ENCODE measurements around the gene TJP3.

Gene TJP3

GRCh38 chr19:3712663-3713611 lies 4.8 kb downstream of the TJP3 start:
- H3K27me3 ChIP-seq (ENCODE audit: insufficient read depth, low read length) = peaks cover 5% of the 10 kb centered on the region; the same call in 1 of the 2 replicates
- no peaks in the 10 kb centered on the region for H3K36me3 ChIP-seq (ENCODE audit: insufficient read depth, low read depth, low read length)
- H3K4me3 ChIP-seq (ENCODE audit: low read length) = no peak overlapping the region
- H3K4me1 ChIP-seq (ENCODE audit: insufficient read depth, low read length) = no peaks in the 10 kb centered on the region
- no peak overlapping the region for H3K27ac ChIP-seq (ENCODE audit: low read length)
- H3K9ac ChIP-seq (ENCODE audit: low read depth, low read length) = no peak overlapping the region
- H3K9me3 ChIP-seq (ENCODE audit: insufficient read depth, low read depth, low read length) = no peaks in the 10 kb centered on the region

GRCh38 chr19:3716147-3716668 lies 8.0 kb downstream of the TJP3 start:
- Histone ChIP-seq H3K36me3 (ENCODE audit: insufficient read depth, low read depth, low read length) (no peaks in the 10 kb centered on the region), H3K9ac (ENCODE audit: low read depth, low read length) (no peak overlapping the region), H3K4me3 (ENCODE audit: low read length) (no peak overlapping the region), H3K27me3 (ENCODE audit: insufficient read depth, low read length) (no peaks in the 10 kb centered on the region; the same call in 1 of the 2 replicates), H3K4me1 (ENCODE audit: insufficient read depth, low read length) (no peaks in the 10 kb centered on the region), H3K27ac (ENCODE audit: low read length) (no peak overlapping the region), H3K9me3 (ENCODE audit: insufficient read depth, low read depth, low read length) (no peaks in the 10 kb centered on the region)

DNA sequence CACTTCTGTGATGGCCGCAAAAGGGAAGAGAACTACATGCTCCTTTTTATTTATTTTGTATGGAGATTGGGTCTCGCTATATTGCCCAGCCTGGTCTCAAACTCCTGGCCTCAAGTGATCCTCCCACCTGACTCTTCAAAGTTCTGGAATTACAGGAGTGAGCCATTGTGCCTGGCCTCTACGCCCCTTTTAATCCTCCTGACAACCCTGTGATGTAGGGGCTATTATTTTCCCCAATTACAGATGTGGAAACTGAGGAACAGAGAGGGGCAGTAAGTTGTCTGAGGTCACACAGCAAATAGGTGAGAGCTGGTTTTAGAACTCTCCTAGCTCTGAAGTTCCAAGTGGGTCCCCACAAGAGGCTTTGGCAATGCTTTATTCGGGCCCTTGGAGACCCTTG lies 11.7 kb downstream of the TJP3 start:
- Histone ChIP-seq H3K36me3 (ENCODE audit: insufficient read depth, low read depth, low read length) (no peaks in the 10 kb centered on the region), H3K27me3 (ENCODE audit: insufficient read depth, low read length) (peaks cover 8% of the 10 kb centered on the region), H3K9me3 (ENCODE audit: insufficient read depth, low read depth, low read length) (no peaks in the 10 kb centered on the region), H3K4me1 (ENCODE audit: insufficient read depth, low read length) (no peaks in the 10 kb centered on the region; the same call in 1 of the 2 replicates), H3K9ac (ENCODE audit: low read depth, low read length) (no peak overlapping the region), H3K27ac (ENCODE audit: low read length) (no peak overlapping the region), H3K4me3 (ENCODE audit: low read length) (no peak overlapping the region)

DNA sequence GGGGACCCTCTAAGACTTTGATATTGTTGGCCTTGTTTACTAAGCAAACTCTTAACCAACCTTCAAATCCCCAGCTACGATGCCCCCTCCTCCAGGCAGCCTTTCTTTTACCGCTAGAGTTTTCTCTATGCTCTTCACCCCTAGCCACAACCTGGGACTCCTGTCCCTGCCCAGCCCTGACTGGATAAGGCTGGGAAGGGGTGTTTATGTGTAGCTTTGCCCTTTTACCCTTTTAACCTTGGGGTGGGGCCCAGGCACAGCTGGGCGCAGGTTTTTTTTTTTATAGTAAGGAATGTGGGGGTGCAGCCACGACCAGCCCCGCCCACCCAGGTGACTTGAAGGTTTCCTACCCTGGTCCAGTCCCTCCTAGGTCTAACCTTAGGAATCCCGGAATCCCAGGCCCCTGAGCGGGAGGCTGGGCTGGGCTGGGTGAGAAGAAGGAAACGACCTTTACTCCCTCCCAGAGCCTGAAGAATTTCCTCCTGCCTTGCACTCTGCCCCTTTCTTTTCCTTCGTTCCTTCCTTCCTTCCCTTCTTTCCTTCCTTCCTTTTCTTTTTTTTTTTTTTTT lies 12.2 kb downstream of the TJP3 start:
- Histone ChIP-seq H3K27me3 (ENCODE audit: insufficient read depth, low read length) (peaks cover 8% of the 10 kb centered on the region), H3K4me3 (ENCODE audit: low read length) (no peak overlapping the region), H3K36me3 (ENCODE audit: insufficient read depth, low read depth, low read length) (no peaks in the 10 kb centered on the region), H3K27ac (ENCODE audit: low read length) (no peak overlapping the region), H3K4me1 (ENCODE audit: insufficient read depth, low read length) (no peaks in the 10 kb centered on the region; the same call in 1 of the 2 replicates), H3K9me3 (ENCODE audit: insufficient read depth, low read depth, low read length) (no peaks in the 10 kb centered on the region), H3K9ac (ENCODE audit: low read depth, low read length) (no peak overlapping the region)

DNA sequence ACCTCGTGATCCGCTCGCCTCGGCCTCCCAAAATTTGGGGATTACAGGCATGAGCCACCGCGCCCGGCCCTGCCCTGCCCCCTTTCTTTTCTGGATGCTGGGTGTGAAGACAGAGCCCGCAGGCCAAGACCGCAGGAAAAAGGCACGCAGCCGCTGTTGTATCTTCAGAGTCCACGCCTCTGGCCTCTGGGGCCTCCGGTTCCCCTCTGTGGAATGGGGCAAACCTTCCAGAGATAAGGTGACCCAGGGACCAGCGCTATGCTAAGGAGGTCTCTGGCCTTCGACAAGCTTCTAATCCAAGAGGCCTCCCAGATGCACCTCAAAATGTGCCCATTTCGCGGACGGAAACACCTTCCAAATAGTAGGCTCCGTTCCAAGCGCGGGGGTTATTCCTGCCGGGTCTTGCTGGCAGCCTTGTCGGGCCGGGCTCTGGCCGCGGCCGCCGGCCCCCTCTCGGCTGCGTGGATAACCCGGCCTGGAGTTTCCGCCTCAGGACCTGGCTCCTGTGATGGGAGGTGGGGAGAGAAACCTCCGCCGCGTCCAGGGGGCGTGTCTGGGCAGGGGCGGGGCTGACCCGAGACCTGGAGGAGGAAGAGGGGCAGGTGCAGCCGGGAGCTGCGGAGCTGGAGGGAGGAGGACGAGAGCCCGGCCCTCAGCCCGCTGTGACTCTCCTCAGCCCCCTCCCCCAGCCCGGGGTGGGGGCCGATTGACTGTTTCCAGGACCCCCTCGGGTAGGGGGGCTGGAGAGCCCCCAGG lies 13.1 kb downstream of the TJP3 start:
- H3K4me3 ChIP-seq (ENCODE audit: low read length) = peak overlapping the region; percentile 78
- peaks cover 8% of the 10 kb centered on the region for H3K27me3 ChIP-seq (ENCODE audit: insufficient read depth, low read length)

GRCh38 chr19:3721887-3722442 lies 13.8 kb downstream of the TJP3 start:
- H3K27ac ChIP-seq (ENCODE audit: low read length) = no peak overlapping the region
- H3K9ac ChIP-seq (ENCODE audit: low read depth, low read length) = no peak overlapping the region; the same call in 1 of the 2 replicates
- H3K27me3 ChIP-seq (ENCODE audit: insufficient read depth, low read length) = peaks cover 8% of the 10 kb centered on the region
- peak overlapping the region; percentile 78 for H3K4me3 ChIP-seq (ENCODE audit: low read length)
- H3K4me1 ChIP-seq (ENCODE audit: insufficient read depth, low read length) = no peaks in the 10 kb centered on the region; the same call in 1 of the 2 replicates
- H3K36me3 ChIP-seq (ENCODE audit: insufficient read depth, low read depth, low read length) = no peaks in the 10 kb centered on the region
- H3K9me3 ChIP-seq (ENCODE audit: insufficient read depth, low read depth, low read length) = no peaks in the 10 kb centered on the region

More for the DNA sequence above, 13.1 kb downstream of the TJP3 start:
- no peaks in the 10 kb centered on the region for H3K36me3 ChIP-seq (ENCODE audit: insufficient read depth, low read depth, low read length)
- no peaks in the 10 kb centered on the region for H3K9me3 ChIP-seq (ENCODE audit: insufficient read depth, low read depth, low read length)
- H3K27ac ChIP-seq (ENCODE audit: low read length) = no peak overlapping the region
- no peak overlapping the region; the same call in 1 of the 2 replicates for H3K9ac ChIP-seq (ENCODE audit: low read depth, low read length)
- no peaks in the 10 kb centered on the region; the same call in 1 of the 2 replicates for H3K4me1 ChIP-seq (ENCODE audit: insufficient read depth, low read length)

DNA sequence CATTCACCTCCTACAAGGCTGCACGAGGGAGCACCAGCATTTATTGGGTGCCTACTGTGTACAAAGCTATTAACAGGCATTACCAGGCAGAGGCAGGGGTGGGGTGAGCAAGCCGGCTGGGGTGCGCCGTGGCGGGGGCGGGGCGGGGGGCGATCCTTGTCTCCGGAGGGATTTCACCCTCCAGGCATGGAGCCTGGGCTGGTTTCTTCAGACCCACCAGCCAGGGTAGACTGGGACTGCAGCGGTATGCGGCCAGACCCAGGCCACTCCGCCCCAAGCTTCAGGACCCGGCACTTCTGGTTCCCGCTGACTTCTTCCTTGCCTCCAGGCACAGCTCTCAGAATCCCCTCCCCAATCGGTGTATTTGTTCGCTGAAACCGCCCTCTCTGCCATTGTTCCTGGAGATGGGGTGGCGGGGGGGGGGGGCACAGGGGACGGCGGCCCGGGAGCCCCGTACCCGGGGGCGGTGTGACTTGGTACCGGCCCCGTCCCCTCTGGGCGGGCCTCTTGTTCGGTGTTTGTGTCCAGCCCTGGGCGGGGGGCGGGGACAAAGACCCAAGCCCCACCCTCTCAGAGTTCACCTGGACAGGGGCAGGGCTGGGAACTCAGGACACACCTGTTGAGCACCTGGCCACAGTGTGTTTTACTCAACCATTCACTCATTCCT lies 14.4 kb downstream of the TJP3 start:
- no peaks in the 10 kb centered on the region for H3K36me3 ChIP-seq (ENCODE audit: insufficient read depth, low read depth, low read length)
- H3K27me3 ChIP-seq (ENCODE audit: insufficient read depth, low read length) = peaks cover 8% of the 10 kb centered on the region
- H3K4me1 ChIP-seq (ENCODE audit: insufficient read depth, low read length) = no peaks in the 10 kb centered on the region; the same call in 1 of the 2 replicates
- peak overlapping the region; percentile 78 for H3K4me3 ChIP-seq (ENCODE audit: low read length)
- H3K9me3 ChIP-seq (ENCODE audit: insufficient read depth, low read depth, low read length) = no peaks in the 10 kb centered on the region
- H3K9ac ChIP-seq (ENCODE audit: low read depth, low read length) = no peak overlapping the region; the same call in 1 of the 2 replicates
- no peak overlapping the region for H3K27ac ChIP-seq (ENCODE audit: low read length)

- Histone ChIP-seq H3K27me3 (ENCODE audit: insufficient read depth, low read length) (peaks cover 8% of the 10 kb centered on the region), H3K9ac (ENCODE audit: low read depth, low read length) (no peak overlapping the region), H3K27ac (ENCODE audit: low read length) (no peak overlapping the region), H3K4me1 (ENCODE audit: insufficient read depth, low read length) (no peaks in the 10 kb centered on the region; the same call in 1 of the 2 replicates), H3K36me3 (ENCODE audit: insufficient read depth, low read depth, low read length) (no peaks in the 10 kb centered on the region), H3K9me3 (ENCODE audit: insufficient read depth, low read depth, low read length) (no peaks in the 10 kb centered on the region), H3K4me3 (ENCODE audit: low read length) (peak overlapping the region; percentile 78; the same call in 1 of the 2 replicates)
Observed at GRCh38 chr19:3723110-3723488, 14.9 kb downstream of the TJP3 start.

DNA sequence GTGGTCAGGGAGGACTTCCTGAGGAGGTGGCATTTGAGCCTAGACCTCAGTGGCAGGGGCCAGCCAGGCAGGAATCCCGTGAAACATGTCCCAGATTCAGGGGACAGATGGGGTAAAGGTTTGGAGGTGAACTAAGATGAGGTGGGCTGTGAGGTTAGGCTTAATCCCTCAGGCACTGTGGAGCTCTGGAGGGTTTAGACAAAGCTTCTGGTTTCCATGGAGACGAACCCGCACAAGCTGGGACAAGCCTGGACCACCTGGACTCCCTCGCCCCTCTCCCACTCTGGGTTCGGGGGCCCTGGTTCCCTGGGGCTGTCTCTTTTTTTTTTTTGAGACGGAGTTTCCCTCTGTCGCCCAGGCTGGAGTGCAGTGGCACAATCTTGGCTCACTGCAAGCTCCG lies 15.7 kb downstream of the TJP3 start:
- Histone ChIP-seq H3K36me3 (ENCODE audit: insufficient read depth, low read depth, low read length) (no peaks in the 10 kb centered on the region), H3K27ac (ENCODE audit: low read length) (no peak overlapping the region), H3K9ac (ENCODE audit: low read depth, low read length) (no peak overlapping the region), H3K4me1 (ENCODE audit: insufficient read depth, low read length) (no peaks in the 10 kb centered on the region; the same call in 1 of the 2 replicates), H3K27me3 (ENCODE audit: insufficient read depth, low read length) (peaks cover 8% of the 10 kb centered on the region), H3K9me3 (ENCODE audit: insufficient read depth, low read depth, low read length) (no peaks in the 10 kb centered on the region), H3K4me3 (ENCODE audit: low read length) (no peak overlapping the region)

GRCh38 chr19:3725121-3725520 lies 16.9 kb downstream of the TJP3 start:
- no peaks in the 10 kb centered on the region; the same call in 1 of the 2 replicates for H3K4me1 ChIP-seq (ENCODE audit: insufficient read depth, low read length)
- H3K9ac ChIP-seq (ENCODE audit: low read depth, low read length) = no peak overlapping the region
- no peaks in the 10 kb centered on the region for H3K9me3 ChIP-seq (ENCODE audit: insufficient read depth, low read depth, low read length)
- H3K27ac ChIP-seq (ENCODE audit: low read length) = no peak overlapping the region
- H3K4me3 ChIP-seq (ENCODE audit: low read length) = no peak overlapping the region
- peaks cover 8% of the 10 kb centered on the region for H3K27me3 ChIP-seq (ENCODE audit: insufficient read depth, low read length)
- H3K36me3 ChIP-seq (ENCODE audit: insufficient read depth, low read depth, low read length) = no peaks in the 10 kb centered on the region
